HAP-1 (cell line): Measurements from ENCODE around the gene PRRT1.

Experiments used
- DNase-seq, 2 experiments: peaks; one replicate each; pipeline ENCODE4 v3.0.0-alpha.2; 2016 to 2020; ENCODE audit warnings: low spot score in 2 of 2
- H3K27me3 ChIP-seq: fragments of 250-450 bp; sonication (Bioruptor Pico); 2 replicates; pipeline ENCODE4 v1.5.1; 2020; ENCODE audit warnings: low read depth, mild to moderate bottlenecking, moderate library complexity
- H3K36me3 ChIP-seq: fragments of 250-450 bp; sonication (Bioruptor Pico); replicated peaks from 2 replicates; pipeline ENCODE4 v1.5.1; 2020; ENCODE audit warnings: mild to moderate bottlenecking
- H3K4me1 ChIP-seq: fragments of 250-450 bp; sonication (Bioruptor Pico); 2 replicates; pipeline ENCODE4 v1.5.1; 2020; ENCODE audit warnings: mild to moderate bottlenecking
- H3K4me3 ChIP-seq: fragments of 250-450 bp; sonication (Bioruptor Pico); 2 replicates; pipeline ENCODE4 v1.5.1; 2020; ENCODE audit warnings: mild to moderate bottlenecking, moderate library complexity
- H3K9me3 ChIP-seq: fragments of 250-450 bp; sonication (Bioruptor Pico); 2 replicates; pipeline ENCODE4 v1.5.1; 2020; ENCODE audit warnings: mild to moderate bottlenecking, moderate library complexity
- in situ Hi-C: fragments of 300-500 bp; cut with MboI; formaldehyde crosslinking; loops from 3 replicates; pipeline ENCODE4 v1.14.3; 2020; ENCODE audit warnings: low sequenced_read_pairs, inconsistent platforms, mixed read lengths

Gene PRRT1

DNA sequence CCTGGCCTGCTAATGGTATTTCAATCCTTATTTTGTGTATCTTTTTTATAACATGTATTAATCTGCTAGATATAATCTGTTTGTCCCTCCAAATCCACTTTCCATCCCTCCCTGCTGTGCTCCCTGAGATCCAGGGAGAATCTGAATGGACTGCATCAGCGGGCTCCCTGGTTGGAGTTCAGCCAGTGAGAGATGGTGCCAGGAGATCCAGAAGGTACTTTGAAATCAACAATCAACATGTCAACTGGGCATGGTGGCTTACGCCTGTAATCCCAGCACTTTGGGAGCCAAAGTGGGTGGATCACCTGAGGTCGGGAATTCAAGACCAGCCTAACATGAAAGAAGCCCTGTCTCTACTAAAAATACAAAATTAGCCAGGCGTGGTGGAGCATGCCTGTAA, 28.1 kb downstream of the PRRT1 start:
- DNase-seq: no peak
- H3K27me3 ChIP-seq: no peaks in the 10 kb centered on the region
- no peaks in the 10 kb centered on the region for H3K9me3 ChIP-seq
- peaks cover 38% of the 10 kb centered on the region for H3K36me3 ChIP-seq
- H3K4me1 ChIP-seq: peaks cover 7% of the 10 kb centered on the region
- no peak overlapping the region for H3K4me3 ChIP-seq
- in situ Hi-C loops: no loop called here

GRCh38 chr6:32120573-32121059, 31.1 kb downstream of the PRRT1 start:
- Histone ChIP-seq H3K9me3 (no peaks in the 10 kb centered on the region), H3K27me3 (no peaks in the 10 kb centered on the region), H3K4me1 (no peaks in the 10 kb centered on the region), H3K36me3 (peaks cover 55% of the 10 kb centered on the region), H3K4me3 (no peak overlapping the region)
- no peak for DNase-seq
- in situ Hi-C loops: no loop called here

DNA sequence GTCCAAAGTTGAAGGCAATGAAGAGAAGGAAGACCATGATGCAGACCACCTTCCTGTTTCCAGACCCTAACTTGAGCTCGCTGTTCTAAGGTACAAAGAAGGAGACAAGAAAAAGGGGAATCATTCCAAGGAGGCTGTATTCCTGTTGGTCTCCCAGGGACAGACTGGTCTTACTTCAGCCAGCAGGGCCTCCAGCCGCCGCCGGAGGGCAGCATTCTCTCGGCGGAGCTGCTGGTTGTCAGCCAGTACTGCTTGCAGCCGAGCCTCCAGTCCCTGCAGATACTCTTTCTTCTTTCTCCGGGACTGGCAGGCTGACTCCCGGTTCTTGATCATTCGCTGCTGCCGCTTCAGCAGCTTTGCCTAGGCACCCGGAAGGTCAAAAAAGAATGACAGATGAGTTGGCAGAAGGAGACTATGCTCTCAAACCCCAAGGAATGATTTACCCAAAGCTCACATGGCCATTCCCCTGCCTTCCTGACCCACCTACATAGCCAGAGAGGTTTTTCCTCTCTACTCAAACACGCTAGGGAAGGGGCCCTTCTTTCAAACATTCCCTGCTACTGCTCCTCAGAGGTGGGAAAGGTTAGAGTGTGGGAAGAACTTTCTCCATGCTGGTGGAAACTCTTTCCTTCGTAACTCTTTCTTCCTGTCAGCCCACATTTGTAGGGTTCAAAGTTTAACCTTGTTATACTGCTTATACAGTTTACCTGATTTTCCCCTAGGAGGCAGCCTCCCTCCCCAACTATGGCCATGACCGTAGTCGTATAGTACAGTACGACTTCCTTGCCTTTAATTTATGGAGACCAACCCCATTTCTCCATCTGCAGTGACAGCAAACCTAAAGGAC, 32.7 kb downstream of the PRRT1 start:
- in situ Hi-C loops: no loop called here

GRCh38 chr6:32117461-32117860, 34.3 kb downstream of the PRRT1 start:
- Histone ChIP-seq H3K9me3 (no peaks in the 10 kb centered on the region), H3K4me1 (no peaks in the 10 kb centered on the region), H3K36me3 (peaks cover 46% of the 10 kb centered on the region), H3K4me3 (no peak overlapping the region), H3K27me3 (no peaks in the 10 kb centered on the region)
- in situ Hi-C loops: no loop called here
- DNase-seq: no peak

More for the DNA sequence above, 32.7 kb downstream of the PRRT1 start:
- Histone ChIP-seq H3K9me3 (no peaks in the 10 kb centered on the region), H3K4me3 (no peak overlapping the region), H3K36me3 (peaks cover 48% of the 10 kb centered on the region), H3K27me3 (no peaks in the 10 kb centered on the region), H3K4me1 (no peaks in the 10 kb centered on the region)
- peak; percentile 70 to 85 for DNase-seq

- Histone ChIP-seq H3K4me3 (no peak overlapping the region), H3K36me3 (peaks cover 42% of the 10 kb centered on the region), H3K4me1 (no peaks in the 10 kb centered on the region), H3K27me3 (no peaks in the 10 kb centered on the region), H3K9me3 (no peaks in the 10 kb centered on the region)
- in situ Hi-C loops: no loop called here
- DNase-seq: peak in 1 of 2 experiments; percentile 53
Measured at GRCh38 chr6:32116674-32117073, 35.1 kb downstream of the PRRT1 start.

- in situ Hi-C loops: no loop called here
- DNase-seq: no peak
- H3K4me3 ChIP-seq: no peak overlapping the region
- no peaks in the 10 kb centered on the region for H3K9me3 ChIP-seq
- H3K27me3 ChIP-seq: no peaks in the 10 kb centered on the region
- H3K36me3 ChIP-seq: peaks cover 31% of the 10 kb centered on the region
- no peaks in the 10 kb centered on the region for H3K4me1 ChIP-seq
Measured at GRCh38 chr6:32115623-32116022, 36.1 kb downstream of the PRRT1 start.

DNA sequence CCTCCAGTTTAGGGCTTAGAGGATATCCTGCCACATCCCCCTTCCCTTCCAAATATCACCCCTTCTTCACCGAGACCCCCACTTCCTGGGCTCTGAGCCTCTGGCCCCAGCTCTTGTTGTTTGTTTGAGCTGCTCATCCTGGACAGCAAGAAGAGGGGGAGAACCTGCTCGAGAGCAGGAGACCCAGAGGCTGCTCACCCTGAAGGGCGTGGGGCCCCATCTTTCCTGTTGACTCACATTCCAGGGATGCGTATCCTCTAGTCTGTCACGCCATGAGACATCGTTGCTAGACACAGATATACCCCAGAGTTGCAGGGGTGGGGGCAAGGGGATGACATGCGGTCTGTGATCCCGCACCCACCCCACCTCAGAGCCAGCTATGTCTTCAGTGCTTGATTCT, 36.9 kb downstream of the PRRT1 start:
- in situ Hi-C loops: no loop called here
- Histone ChIP-seq H3K27me3 (peaks cover 4% of the 10 kb centered on the region; the same call in 1 of the 2 replicates), H3K36me3 (peaks cover 29% of the 10 kb centered on the region), H3K4me1 (no peaks in the 10 kb centered on the region), H3K9me3 (no peaks in the 10 kb centered on the region), H3K4me3 (no peak overlapping the region)
- DNase-seq: no peak

DNA sequence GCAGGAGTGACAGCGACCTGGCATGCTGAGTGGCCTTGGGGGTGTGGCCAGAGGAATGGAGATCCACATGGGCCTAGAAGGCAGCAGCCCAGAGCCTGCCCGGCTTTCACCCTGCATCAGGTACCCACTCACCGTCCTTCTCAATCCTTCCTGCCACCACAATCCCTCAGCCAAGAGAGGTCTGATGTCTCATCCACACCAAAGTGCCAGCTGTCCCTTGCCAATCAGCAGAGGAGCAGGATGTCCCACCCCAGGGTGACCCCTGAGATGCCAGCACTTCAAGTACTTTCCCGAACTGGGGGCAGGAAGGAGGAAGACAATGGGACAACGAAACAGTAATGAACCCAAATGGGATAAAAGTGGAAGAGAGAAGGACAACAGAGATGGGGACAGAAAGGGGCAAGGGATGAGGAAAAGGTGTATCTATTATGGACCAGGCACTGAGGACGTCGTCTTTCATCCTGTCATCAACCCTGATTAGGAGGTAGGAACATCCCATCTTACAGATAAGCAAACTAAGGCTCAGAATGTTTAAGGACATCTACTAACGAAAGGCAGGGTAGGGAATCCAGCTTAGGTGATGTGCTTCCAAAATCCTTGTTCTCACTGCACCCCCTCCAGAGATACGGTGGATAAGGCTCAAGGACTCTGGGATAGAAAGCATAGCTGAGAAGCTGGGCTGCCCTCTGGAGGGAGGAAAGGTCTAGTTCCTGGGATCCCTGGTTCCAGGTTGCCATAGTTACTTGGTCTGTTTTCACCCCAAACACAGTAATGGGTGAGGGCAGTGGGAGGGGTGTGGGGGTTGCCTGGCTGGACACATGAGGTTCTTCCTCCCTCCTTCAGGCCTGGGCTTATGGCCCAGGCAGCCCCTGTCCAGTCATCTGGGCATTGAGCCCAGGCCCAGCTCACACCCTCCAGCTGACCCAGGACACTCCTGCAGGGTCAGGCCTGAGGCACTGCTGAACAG, 38.1 kb downstream of the PRRT1 start:
- peaks cover 10% of the 10 kb centered on the region for H3K27me3 ChIP-seq
- H3K9me3 ChIP-seq: no peaks in the 10 kb centered on the region
- peak in 1 of 2 experiments; percentile 50 for DNase-seq
- H3K4me1 ChIP-seq: no peaks in the 10 kb centered on the region
- H3K4me3 ChIP-seq: no peak overlapping the region
- peaks cover 25% of the 10 kb centered on the region for H3K36me3 ChIP-seq
- in situ Hi-C loops: no loop called here

- no peak for DNase-seq
- in situ Hi-C loops: no loop called here
- no peaks in the 10 kb centered on the region for H3K4me1 ChIP-seq
- no peak overlapping the region for H3K4me3 ChIP-seq
- peaks cover 13% of the 10 kb centered on the region for H3K36me3 ChIP-seq
- H3K9me3 ChIP-seq: no peaks in the 10 kb centered on the region
- peaks cover 22% of the 10 kb centered on the region for H3K27me3 ChIP-seq
Measured at GRCh38 chr6:32112431-32112980, 39.2 kb downstream of the PRRT1 start.

DNA sequence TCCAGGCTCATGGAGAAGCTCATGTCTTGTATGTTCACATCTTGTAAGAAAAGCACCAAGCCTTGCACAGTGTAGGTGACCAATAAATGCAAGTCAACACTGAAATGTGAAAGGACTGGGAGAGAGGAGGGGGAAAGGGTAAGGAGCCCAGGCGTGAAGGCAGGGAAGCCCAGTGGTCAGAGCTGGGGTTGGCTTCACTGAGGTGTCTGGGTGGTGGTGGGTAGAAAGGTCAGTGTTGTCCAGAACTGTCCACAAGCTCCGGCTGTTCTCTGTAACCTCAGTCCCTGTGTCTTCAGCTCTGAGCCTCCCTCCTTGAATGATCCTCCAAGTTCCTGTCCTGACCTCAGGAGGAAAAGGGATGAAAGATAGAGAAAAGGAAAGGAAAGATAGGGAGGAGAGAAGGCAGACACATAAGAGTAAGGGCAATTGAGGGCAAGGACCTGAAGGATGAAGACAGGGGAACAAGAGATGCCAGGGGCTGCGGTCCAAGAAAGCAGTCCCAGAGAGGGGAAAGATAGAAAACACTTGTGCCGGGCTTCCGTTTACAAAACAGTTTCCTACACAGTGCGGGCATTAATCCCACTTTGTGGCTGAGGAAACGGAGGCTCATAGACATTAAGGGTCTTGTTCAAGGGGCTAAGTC, 40.2 kb downstream of the PRRT1 start:
- Histone ChIP-seq H3K27me3 (peaks cover 31% of the 10 kb centered on the region), H3K36me3 (peaks cover 4% of the 10 kb centered on the region), H3K9me3 (no peaks in the 10 kb centered on the region), H3K4me3 (no peak overlapping the region), H3K4me1 (no peaks in the 10 kb centered on the region)
- no peak for DNase-seq
- in situ Hi-C loops: no loop called here

- no peak for DNase-seq
- no peak overlapping the region for H3K4me3 ChIP-seq
- peaks cover 38% of the 10 kb centered on the region for H3K27me3 ChIP-seq
- H3K36me3 ChIP-seq: no peaks in the 10 kb centered on the region
- no peaks in the 10 kb centered on the region for H3K9me3 ChIP-seq
- H3K4me1 ChIP-seq: no peaks in the 10 kb centered on the region
- in situ Hi-C loops: no loop called here
Measured at GRCh38 chr6:32110632-32111031, 41.1 kb downstream of the PRRT1 start.

- in situ Hi-C loops: no loop called here
- H3K36me3 ChIP-seq: no peaks in the 10 kb centered on the region
- DNase-seq: no peak
- no peaks in the 10 kb centered on the region for H3K4me1 ChIP-seq
- no peaks in the 10 kb centered on the region for H3K9me3 ChIP-seq
- H3K27me3 ChIP-seq: peaks cover 45% of the 10 kb centered on the region
- no peak overlapping the region for H3K4me3 ChIP-seq
Measured at GRCh38 chr6:32109765-32110160, 42.0 kb downstream of the PRRT1 start.

GRCh38 chr6:32109114-32109764, 42.5 kb downstream of the PRRT1 start, which contains the start of gene TNXB:
TNXB (minus strand) TSS chr6:32109338; CDS start chr6:32098198, 11,140 bp downstream.
- no peaks in the 10 kb centered on the region for H3K4me1 ChIP-seq
- in situ Hi-C loops: no loop called here
- H3K9me3 ChIP-seq: no peaks in the 10 kb centered on the region
- H3K4me3 ChIP-seq: no peak within 1 kb of the TSS
- peaks cover 45% of the 10 kb centered on the region for H3K27me3 ChIP-seq
- no peaks in the 10 kb centered on the region for H3K36me3 ChIP-seq
- DNase-seq: no peak
